ENCODE data around the gene YWHAQ.

DNA sequence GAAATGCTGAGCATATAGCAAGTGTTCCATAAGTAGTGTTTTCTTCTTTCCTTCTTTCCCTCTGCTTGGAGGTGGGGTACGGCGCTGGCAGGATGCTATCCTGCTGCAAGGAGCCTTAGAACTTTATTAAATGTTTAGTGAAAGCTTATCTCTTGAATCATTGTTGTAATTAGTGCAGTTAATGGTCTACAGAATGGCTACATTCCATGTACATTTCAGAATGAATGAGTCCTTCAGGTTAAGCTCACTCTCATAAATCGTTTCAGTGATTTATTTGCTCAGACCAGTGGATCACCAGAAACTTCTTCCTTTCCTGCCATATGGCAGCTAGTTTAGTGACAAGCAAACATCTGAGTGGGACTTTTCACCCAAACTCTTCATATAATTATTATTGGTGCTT is 3.3 kb upstream of the YWHAQ start:
- TF ChIP-seq CTCF (IDR thresholded peaks at IDR 0.05) (no peak), ZFX (IDR thresholded peaks at IDR 0.05; ENCODE audit: borderline replicate concordance) (no peak)

Data from 22Rv1 (cell line).